GM19452 (cell line): ENCODE data around the gene SHISA2.

ENCODE experiments used
- ATAC-seq: cut with Tn5 transposase; IDR thresholded peaks from one replicate; pipeline ENCODE4 v1.9.1; 2021; ENCODE audit not compliant: unreplicated experiment

Gene SHISA2

GRCh38 chr13:26019881-26020870 is 31.6 kb downstream of the SHISA2 start:
- ATAC-seq: no peak

GRCh38 chr13:26019251-26019650 is 32.6 kb downstream of the SHISA2 start:
- ATAC-seq: no peak

- no peak for ATAC-seq
These were observed 33.7 kb downstream of the SHISA2 start for GRCh38 chr13:26017932-26018665.

GRCh38 chr13:26017196-26017921 is 34.5 kb downstream of the SHISA2 start:
- ATAC-seq: no peak

- no peak for ATAC-seq
These were observed 35.6 kb downstream of the SHISA2 start for GRCh38 chr13:26016189-26016588.

GRCh38 chr13:26015271-26016125 is 36.3 kb downstream of the SHISA2 start:
- ATAC-seq: no peak

- no peak for ATAC-seq
These were observed 38.8 kb downstream of the SHISA2 start for GRCh38 chr13:26012995-26013394.

GRCh38 chr13:26011996-26012821 is 39.6 kb downstream of the SHISA2 start:
- ATAC-seq: no peak

GRCh38 chr13:26011208-26011573 is 40.6 kb downstream of the SHISA2 start:
- ATAC-seq: no peak

- no peak for ATAC-seq
These were observed 41.2 kb downstream of the SHISA2 start for GRCh38 chr13:26010487-26011207.

- no peak for ATAC-seq
These were observed 44.3 kb downstream of the SHISA2 start for GRCh38 chr13:26007261-26008125.
